HEK293 (cell line): ENCODE data around the gene ASNS.

Source experiments
- BCL11A ChIP-seq: fragments of 450-650 bp; formaldehyde crosslinking; IDR thresholded peaks from 2 replicates; pipeline ENCODE4 v1.5.1; 2016; ENCODE audit warnings: low read depth, missing biosample characterization, missing genetic modification characterization
- REPIN1 ChIP-seq: fragments of 450-650 bp; formaldehyde crosslinking; IDR thresholded peaks from 2 replicates; pipeline ENCODE4 v1.5.1; 2017; ENCODE audit warnings: missing biosample characterization, missing genetic modification characterization, low read depth
- SCRT1 ChIP-seq: fragments of 450-650 bp; formaldehyde crosslinking; IDR thresholded peaks from 2 replicates; pipeline ENCODE4 v1.5.1; 2016; ENCODE audit warnings: missing biosample characterization, missing genetic modification characterization, borderline replicate concordance
- ZBTB20 ChIP-seq: fragments of 450-650 bp; formaldehyde crosslinking; IDR thresholded peaks from 2 replicates; pipeline ENCODE4 v1.5.1; 2016; ENCODE audit warnings: missing biosample characterization, missing genetic modification characterization
- ZEB2 ChIP-seq: fragments of 450-650 bp; formaldehyde crosslinking; IDR thresholded peaks from 2 replicates; pipeline ENCODE4 v1.5.1; 2016; ENCODE audit warnings: missing biosample characterization, missing genetic modification characterization
- ZFP37 ChIP-seq: fragments of 450-650 bp; formaldehyde crosslinking; IDR thresholded peaks from 2 replicates; pipeline ENCODE4 v1.5.1; 2016; ENCODE audit warnings: missing biosample characterization, missing genetic modification characterization
- ZNF10 ChIP-seq: fragments of 450-650 bp; formaldehyde crosslinking; IDR thresholded peaks from 2 replicates; pipeline ENCODE4 v1.5.1; 2017; ENCODE audit warnings: missing biosample characterization, missing genetic modification characterization
- ZNF132 ChIP-seq: fragments of 450-650 bp; formaldehyde crosslinking; IDR thresholded peaks from 2 replicates; pipeline ENCODE4 v1.5.1; 2017; ENCODE audit warnings: missing biosample characterization, missing genetic modification characterization, borderline replicate concordance
- ZNF24 ChIP-seq: fragments of 450-650 bp; formaldehyde crosslinking; IDR thresholded peaks from 2 replicates; pipeline ENCODE4 v1.5.1; 2016; ENCODE audit warnings: missing biosample characterization, missing genetic modification characterization
- ZNF324 ChIP-seq: fragments of 450-650 bp; formaldehyde crosslinking; IDR thresholded peaks from 2 replicates; pipeline ENCODE4 v1.5.1; 2016; ENCODE audit warnings: missing biosample characterization, missing genetic modification characterization
- ZNF426 ChIP-seq: fragments of 450-650 bp; formaldehyde crosslinking; IDR thresholded peaks from 2 replicates; pipeline ENCODE4 v1.5.1; 2017; ENCODE audit warnings: missing biosample characterization, missing genetic modification characterization, mild to moderate bottlenecking, inconsistent platforms, moderate library complexity
- ZNF510 ChIP-seq: fragments of 450-650 bp; formaldehyde crosslinking; IDR thresholded peaks from 2 replicates; pipeline ENCODE4 v1.5.1; 2018; ENCODE audit warnings: mild to moderate bottlenecking, missing genetic modification characterization, missing biosample characterization; ENCODE audit not compliant: insufficient replicate concordance
- ZNF600 ChIP-seq: fragments of 450-650 bp; formaldehyde crosslinking; IDR thresholded peaks from 2 replicates; pipeline ENCODE4 v1.5.1; 2016; ENCODE audit warnings: missing biosample characterization, missing genetic modification characterization
- ZNF701 ChIP-seq: fragments of 450-650 bp; formaldehyde crosslinking; IDR thresholded peaks from 2 replicates; pipeline ENCODE4 v1.5.1; 2016; ENCODE audit warnings: missing biosample characterization, missing genetic modification characterization
- ZNF747 ChIP-seq: fragments of 450-650 bp; formaldehyde crosslinking; IDR thresholded peaks from 2 replicates; pipeline ENCODE4 v1.5.1; 2016; ENCODE audit warnings: missing biosample characterization, missing genetic modification characterization
- ZNF776 ChIP-seq: fragments of 450-650 bp; formaldehyde crosslinking; IDR thresholded peaks from 2 replicates; pipeline ENCODE4 v1.5.0; 2017; ENCODE audit warnings: missing biosample characterization, missing genetic modification characterization, borderline replicate concordance
- TF ChIP-seq, protein P1 (sequence below): IDR thresholded peaks from 2 replicates; pipeline ENCODE4 v1.6.1; 2011; ENCODE audit warnings: mild to moderate bottlenecking, low read depth, low read length, borderline replicate concordance
- TF ChIP-seq, protein P2 (sequence below): fragments of 450-650 bp; formaldehyde crosslinking; IDR thresholded peaks from 2 replicates; pipeline ENCODE4 v1.5.1; 2016; ENCODE audit warnings: missing biosample characterization, missing genetic modification characterization, low read depth
- TF ChIP-seq, protein P3 (sequence below): fragments of 450-650 bp; formaldehyde crosslinking; IDR thresholded peaks from 2 replicates; pipeline ENCODE4 v1.5.1; 2016; ENCODE audit warnings: missing biosample characterization, missing genetic modification characterization
- TF ChIP-seq, protein P4 (sequence below): fragments of 450-650 bp; formaldehyde crosslinking; IDR thresholded peaks from 2 replicates; pipeline ENCODE4 v1.5.1; 2016; ENCODE audit warnings: missing biosample characterization, missing genetic modification characterization

ASNS gene

DNA sequence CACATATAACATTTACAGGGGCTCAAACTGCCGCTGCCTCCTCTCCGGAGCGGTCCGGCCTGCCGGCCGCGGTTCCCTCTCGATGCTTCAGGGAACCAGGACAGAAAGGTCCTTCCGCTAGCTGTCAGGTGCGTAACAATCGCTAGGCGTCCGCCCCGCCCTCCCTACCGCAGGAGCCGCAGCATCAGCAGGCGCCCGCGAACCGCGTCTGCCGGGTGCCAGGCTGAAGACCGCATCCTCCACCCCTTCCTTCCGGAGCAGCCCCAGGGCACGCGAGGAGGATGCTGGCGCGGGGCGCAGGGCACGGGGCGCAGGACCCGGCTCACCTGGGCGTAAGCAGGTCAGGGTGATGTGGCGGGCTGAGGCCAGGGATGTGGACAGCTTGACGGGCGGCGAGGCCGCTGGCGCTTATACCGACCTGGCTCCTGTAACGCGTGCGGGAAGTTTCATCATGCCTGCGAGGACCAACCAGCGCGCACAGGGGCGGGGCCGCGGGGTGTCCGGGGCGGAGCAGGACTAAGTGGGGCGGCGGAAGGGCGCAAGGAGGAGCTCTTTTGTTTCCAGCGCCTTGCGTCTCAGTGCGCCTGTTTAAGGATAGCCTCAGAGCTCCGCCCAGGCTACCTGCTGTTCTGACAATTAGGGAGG lies at the start of gene ASNS (continued):
- TF ChIP-seq, protein P1, sequence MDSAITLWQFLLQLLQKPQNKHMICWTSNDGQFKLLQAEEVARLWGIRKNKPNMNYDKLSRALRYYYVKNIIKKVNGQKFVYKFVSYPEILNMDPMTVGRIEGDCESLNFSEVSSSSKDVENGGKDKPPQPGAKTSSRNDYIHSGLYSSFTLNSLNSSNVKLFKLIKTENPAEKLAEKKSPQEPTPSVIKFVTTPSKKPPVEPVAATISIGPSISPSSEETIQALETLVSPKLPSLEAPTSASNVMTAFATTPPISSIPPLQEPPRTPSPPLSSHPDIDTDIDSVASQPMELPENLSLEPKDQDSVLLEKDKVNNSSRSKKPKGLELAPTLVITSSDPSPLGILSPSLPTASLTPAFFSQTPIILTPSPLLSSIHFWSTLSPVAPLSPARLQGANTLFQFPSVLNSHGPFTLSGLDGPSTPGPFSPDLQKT, result no peak
- TF ChIP-seq BCL11A (tag by site-specific recombination), result peak; percentile 31; the same call in 1 of the 2 replicates
- TF ChIP-seq ZEB2 (tag by site-specific recombination), result peak; percentile 95
- peak; percentile 99 for TF ChIP-seq ZNF600 (tag by site-specific recombination)
- TF ChIP-seq, protein P2, sequence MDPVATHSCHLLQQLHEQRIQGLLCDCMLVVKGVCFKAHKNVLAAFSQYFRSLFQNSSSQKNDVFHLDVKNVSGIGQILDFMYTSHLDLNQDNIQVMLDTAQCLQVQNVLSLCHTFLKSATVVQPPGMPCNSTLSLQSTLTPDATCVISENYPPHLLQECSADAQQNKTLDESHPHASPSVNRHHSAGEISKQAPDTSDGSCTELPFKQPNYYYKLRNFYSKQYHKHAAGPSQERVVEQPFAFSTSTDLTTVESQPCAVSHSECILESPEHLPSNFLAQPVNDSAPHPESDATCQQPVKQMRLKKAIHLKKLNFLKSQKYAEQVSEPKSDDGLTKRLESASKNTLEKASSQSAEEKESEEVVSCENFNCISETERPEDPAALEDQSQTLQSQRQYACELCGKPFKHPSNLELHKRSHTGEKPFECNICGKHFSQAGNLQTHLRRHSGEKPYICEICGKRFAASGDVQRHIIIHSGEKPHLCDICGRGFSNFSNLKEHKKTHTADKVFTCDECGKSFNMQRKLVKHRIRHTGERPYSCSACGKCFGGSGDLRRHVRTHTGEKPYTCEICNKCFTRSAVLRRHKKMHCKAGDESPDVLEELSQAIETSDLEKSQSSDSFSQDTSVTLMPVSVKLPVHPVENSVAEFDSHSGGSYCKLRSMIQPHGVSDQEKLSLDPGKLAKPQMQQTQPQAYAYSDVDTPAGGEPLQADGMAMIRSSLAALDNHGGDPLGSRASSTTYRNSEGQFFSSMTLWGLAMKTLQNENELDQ (tag by site-specific recombination), result no peak
- TF ChIP-seq ZNF747, result no peak
- no peak for TF ChIP-seq ZNF426 (tag by site-specific recombination)
- TF ChIP-seq, protein P3, sequence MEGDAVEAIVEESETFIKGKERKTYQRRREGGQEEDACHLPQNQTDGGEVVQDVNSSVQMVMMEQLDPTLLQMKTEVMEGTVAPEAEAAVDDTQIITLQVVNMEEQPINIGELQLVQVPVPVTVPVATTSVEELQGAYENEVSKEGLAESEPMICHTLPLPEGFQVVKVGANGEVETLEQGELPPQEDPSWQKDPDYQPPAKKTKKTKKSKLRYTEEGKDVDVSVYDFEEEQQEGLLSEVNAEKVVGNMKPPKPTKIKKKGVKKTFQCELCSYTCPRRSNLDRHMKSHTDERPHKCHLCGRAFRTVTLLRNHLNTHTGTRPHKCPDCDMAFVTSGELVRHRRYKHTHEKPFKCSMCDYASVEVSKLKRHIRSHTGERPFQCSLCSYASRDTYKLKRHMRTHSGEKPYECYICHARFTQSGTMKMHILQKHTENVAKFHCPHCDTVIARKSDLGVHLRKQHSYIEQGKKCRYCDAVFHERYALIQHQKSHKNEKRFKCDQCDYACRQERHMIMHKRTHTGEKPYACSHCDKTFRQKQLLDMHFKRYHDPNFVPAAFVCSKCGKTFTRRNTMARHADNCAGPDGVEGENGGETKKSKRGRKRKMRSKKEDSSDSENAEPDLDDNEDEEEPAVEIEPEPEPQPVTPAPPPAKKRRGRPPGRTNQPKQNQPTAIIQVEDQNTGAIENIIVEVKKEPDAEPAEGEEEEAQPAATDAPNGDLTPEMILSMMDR (tag by site-specific recombination), result peak; percentile 58; the same call in 1 of the 2 replicates
- peak; percentile 61; the same call in 1 of the 2 replicates for TF ChIP-seq REPIN1 (tag by site-specific recombination)
- 0 out of 2 replicates have a peak, but pooled peaks have one; percentile 65 for TF ChIP-seq ZNF24 (tag by site-specific recombination)
- TF ChIP-seq ZFP37 (tag by site-specific recombination), result peak; percentile 97
- no peak for TF ChIP-seq SCRT1 (tag by site-specific recombination)
- TF ChIP-seq, protein P4, sequence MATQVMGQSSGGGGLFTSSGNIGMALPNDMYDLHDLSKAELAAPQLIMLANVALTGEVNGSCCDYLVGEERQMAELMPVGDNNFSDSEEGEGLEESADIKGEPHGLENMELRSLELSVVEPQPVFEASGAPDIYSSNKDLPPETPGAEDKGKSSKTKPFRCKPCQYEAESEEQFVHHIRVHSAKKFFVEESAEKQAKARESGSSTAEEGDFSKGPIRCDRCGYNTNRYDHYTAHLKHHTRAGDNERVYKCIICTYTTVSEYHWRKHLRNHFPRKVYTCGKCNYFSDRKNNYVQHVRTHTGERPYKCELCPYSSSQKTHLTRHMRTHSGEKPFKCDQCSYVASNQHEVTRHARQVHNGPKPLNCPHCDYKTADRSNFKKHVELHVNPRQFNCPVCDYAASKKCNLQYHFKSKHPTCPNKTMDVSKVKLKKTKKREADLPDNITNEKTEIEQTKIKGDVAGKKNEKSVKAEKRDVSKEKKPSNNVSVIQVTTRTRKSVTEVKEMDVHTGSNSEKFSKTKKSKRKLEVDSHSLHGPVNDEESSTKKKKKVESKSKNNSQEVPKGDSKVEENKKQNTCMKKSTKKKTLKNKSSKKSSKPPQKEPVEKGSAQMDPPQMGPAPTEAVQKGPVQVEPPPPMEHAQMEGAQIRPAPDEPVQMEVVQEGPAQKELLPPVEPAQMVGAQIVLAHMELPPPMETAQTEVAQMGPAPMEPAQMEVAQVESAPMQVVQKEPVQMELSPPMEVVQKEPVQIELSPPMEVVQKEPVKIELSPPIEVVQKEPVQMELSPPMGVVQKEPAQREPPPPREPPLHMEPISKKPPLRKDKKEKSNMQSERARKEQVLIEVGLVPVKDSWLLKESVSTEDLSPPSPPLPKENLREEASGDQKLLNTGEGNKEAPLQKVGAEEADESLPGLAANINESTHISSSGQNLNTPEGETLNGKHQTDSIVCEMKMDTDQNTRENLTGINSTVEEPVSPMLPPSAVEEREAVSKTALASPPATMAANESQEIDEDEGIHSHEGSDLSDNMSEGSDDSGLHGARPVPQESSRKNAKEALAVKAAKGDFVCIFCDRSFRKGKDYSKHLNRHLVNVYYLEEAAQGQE (tag by site-specific recombination), result peak; percentile 75
- peak; percentile 59; the same call in 1 of the 2 replicates for TF ChIP-seq ZNF10
- TF ChIP-seq ZNF776 (tag by site-specific recombination), result no peak
- peak; percentile 70; the same call in 1 of the 2 replicates for TF ChIP-seq ZNF324 (tag by site-specific recombination)
- peak; percentile 61; the same call in 1 of the 2 replicates for TF ChIP-seq ZBTB20 (tag by site-specific recombination)
- TF ChIP-seq ZNF701, result no peak
- no peak for TF ChIP-seq ZNF510 (tag by site-specific recombination)
- no peak for TF ChIP-seq ZNF132 (tag by site-specific recombination)
